Activated CD4-positive, alpha-beta T cell treated with anti-CD3 and anti-CD28 coated beads, Interleukin-2, amount 10 ng/mL, durations not matched to agents 7 days and 5 days (primary cell): Measurements from ENCODE around the gene BCAP29. TPM values are rescaled to one million over a fixed set of nuclear protein-coding genes. Genes with fewer than 3 reads are reported as not detected.
"Not testable (repeated sequence)": the region's sequence is repeated elsewhere in the genome, so short reads cannot be mapped to it uniquely, and the experiment has no call there.

Experiments
- CTCF ChIA-PET: fragments of 350-600 bp; sonication (Branson Sonifier 250); formaldehyde crosslinking; loops from one replicate; lab custom pipeline; 2021; ENCODE audit warnings: antibody characterized with exemption; lab: Charles Lee
- POLR2A ChIA-PET: fragments of 350-600 bp; sonication (Branson Sonifier 250); formaldehyde crosslinking; loops from one replicate; lab custom pipeline; 2021; ENCODE audit warnings: antibody characterized with exemption; lab: Charles Lee
- DNase-seq: peaks from one replicate; pipeline ENCODE4 v3.0.0-alpha.2; 2020
- H3K27ac Mint-ChIP-seq: one replicate; pipeline ENCODE4 v1.8.0; 2021; ENCODE audit warnings: mild to moderate bottlenecking, moderate library complexity, mixed read lengths
- H3K27me3 Mint-ChIP-seq: one replicate; pipeline ENCODE4 v1.8.0; 2021; ENCODE audit warnings: mixed read lengths
- H3K36me3 Mint-ChIP-seq: one replicate; pipeline ENCODE4 v1.8.0; 2021; ENCODE audit warnings: low read depth, mixed read lengths
- H3K4me1 Mint-ChIP-seq: one replicate; pipeline ENCODE4 v1.8.0; 2021; ENCODE audit warnings: mixed read lengths
- H3K4me3 Mint-ChIP-seq: one replicate; pipeline ENCODE4 v1.8.0; 2021; ENCODE audit warnings: mild to moderate bottlenecking, moderate library complexity, mixed read lengths
- H3K9me3 Mint-ChIP-seq: one replicate; pipeline ENCODE4 v1.8.0; 2021; ENCODE audit warnings: mixed read lengths
- total RNA-seq, 2 experiments: library from RNA; stranded (reverse); gene quantifications; one replicate each; pipeline ENCODE4 v1.2.3, GENCODE V29; 2021

The BCAP29 gene
- total RNA-seq = 10 to 100 TPM; 29.9 to 37.4 TPM

GRCh38 chr7:107579885-107580715 is at the start of gene BCAP29:
TSS of gene BCAP29 (plus strand) at chr7:107580246. CDS start at chr7:107580773, 527 bp downstream.
- peak; percentile 67 for DNase-seq
- Mint-ChIP-seq H3K4me3 (peak within 1 kb of the TSS; percentile 88), H3K27ac (peak within 1 kb of the TSS; percentile 91), H3K36me3 (peaks cover 13% of the 10 kb centered on the region), H3K27me3 (no peaks in the 10 kb centered on the region), H3K4me1 (peaks cover 26% of the 10 kb centered on the region), H3K9me3 (no peaks in the 10 kb centered on the region)
- POLR2A ChIA-PET = no interaction called here
- CTCF ChIA-PET = interaction anchor here (1.3 kb wide), 1 partner anchor 65 kb away, joined by 4 read pairs; no protein-coding TSS in a partner anchor

GRCh38 chr7:107530751-107531150 is 49.3 kb upstream of the BCAP29 start:
- H3K4me3 Mint-ChIP-seq = no peak overlapping the region
- peaks cover 39% of the 10 kb centered on the region for H3K36me3 Mint-ChIP-seq
- no peak for DNase-seq
- peaks cover 11% of the 10 kb centered on the region for H3K9me3 Mint-ChIP-seq
- H3K27me3 Mint-ChIP-seq = no peaks in the 10 kb centered on the region
- no peak overlapping the region for H3K27ac Mint-ChIP-seq
- ChIA-PET POLR2A (no interaction called here), CTCF (interaction anchor here (0.7 kb wide), 1 partner anchor 586 kb away, joined by 4 read pairs; no protein-coding TSS in a partner anchor)
- H3K4me1 Mint-ChIP-seq = peaks cover 9% of the 10 kb centered on the region

DNA sequence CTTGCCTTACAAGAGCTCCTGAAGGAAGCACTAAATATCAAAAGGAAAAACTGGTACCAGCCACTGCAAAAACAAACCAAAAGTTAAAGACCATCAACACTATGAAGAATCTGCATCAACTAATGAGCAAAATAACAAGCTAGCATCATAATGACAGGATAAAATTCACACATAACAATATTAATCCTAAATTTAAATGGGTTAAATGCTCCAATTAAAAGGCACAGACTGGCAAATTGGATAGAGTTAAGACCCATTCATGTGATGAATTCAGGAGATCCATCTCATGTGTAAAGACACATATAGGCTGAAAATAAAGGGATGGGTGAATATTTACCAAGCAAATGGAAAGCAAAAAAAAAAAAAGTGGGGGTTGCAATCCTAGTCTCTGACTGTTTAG is 45.9 kb upstream of the BCAP29 start:
- ChIA-PET POLR2A (no interaction called here), CTCF (no interaction called here)
- no peak overlapping the region for H3K4me3 Mint-ChIP-seq
- peaks cover 11% of the 10 kb centered on the region for H3K9me3 Mint-ChIP-seq
- no peak for DNase-seq
- H3K4me1 Mint-ChIP-seq = peaks cover 9% of the 10 kb centered on the region
- H3K27ac Mint-ChIP-seq = no peak overlapping the region
- H3K27me3 Mint-ChIP-seq = no peaks in the 10 kb centered on the region
- peaks cover 51% of the 10 kb centered on the region for H3K36me3 Mint-ChIP-seq

GRCh38 chr7:107537228-107537627 is 42.8 kb upstream of the BCAP29 start:
- DNase-seq, H3K4me3 Mint-ChIP-seq, CTCF ChIA-PET, H3K4me1 Mint-ChIP-seq, H3K27ac Mint-ChIP-seq, POLR2A ChIA-PET, H3K27me3 Mint-ChIP-seq: not testable (repeated sequence)
- Mint-ChIP-seq H3K36me3 (peaks cover 52% of the 10 kb centered on the region), H3K9me3 (peaks cover 11% of the 10 kb centered on the region)

- Mint-ChIP-seq H3K9me3 (peaks cover 11% of the 10 kb centered on the region), H3K36me3 (peaks cover 54% of the 10 kb centered on the region)
- POLR2A ChIA-PET = no interaction called here
Measured at GRCh38 chr7:107538001-107538400, 42.0 kb upstream of the BCAP29 start.

GRCh38 chr7:107543338-107543993 is 36.6 kb upstream of the BCAP29 start:
- no peak for DNase-seq
- H3K9me3 Mint-ChIP-seq = peaks cover 15% of the 10 kb centered on the region
- no peaks in the 10 kb centered on the region for H3K27me3 Mint-ChIP-seq
- POLR2A ChIA-PET = no interaction called here
- no peak overlapping the region for H3K27ac Mint-ChIP-seq
- CTCF ChIA-PET = interaction anchor here (0.6 kb wide), 1 partner anchor 97 kb away, joined by 3 read pairs; no protein-coding TSS in a partner anchor
- no peaks in the 10 kb centered on the region for H3K4me1 Mint-ChIP-seq
- H3K36me3 Mint-ChIP-seq = peaks cover 58% of the 10 kb centered on the region
- H3K4me3 Mint-ChIP-seq = no peak overlapping the region

More at GRCh38 chr7:107538001-107538400, 42.0 kb upstream of the BCAP29 start:
- Mint-ChIP-seq H3K4me3 (no peak overlapping the region), H3K27ac (no peak overlapping the region), H3K27me3 (no peaks in the 10 kb centered on the region), H3K4me1 (peaks cover 9% of the 10 kb centered on the region)
- no peak for DNase-seq
- CTCF ChIA-PET = no interaction called here

DNA sequence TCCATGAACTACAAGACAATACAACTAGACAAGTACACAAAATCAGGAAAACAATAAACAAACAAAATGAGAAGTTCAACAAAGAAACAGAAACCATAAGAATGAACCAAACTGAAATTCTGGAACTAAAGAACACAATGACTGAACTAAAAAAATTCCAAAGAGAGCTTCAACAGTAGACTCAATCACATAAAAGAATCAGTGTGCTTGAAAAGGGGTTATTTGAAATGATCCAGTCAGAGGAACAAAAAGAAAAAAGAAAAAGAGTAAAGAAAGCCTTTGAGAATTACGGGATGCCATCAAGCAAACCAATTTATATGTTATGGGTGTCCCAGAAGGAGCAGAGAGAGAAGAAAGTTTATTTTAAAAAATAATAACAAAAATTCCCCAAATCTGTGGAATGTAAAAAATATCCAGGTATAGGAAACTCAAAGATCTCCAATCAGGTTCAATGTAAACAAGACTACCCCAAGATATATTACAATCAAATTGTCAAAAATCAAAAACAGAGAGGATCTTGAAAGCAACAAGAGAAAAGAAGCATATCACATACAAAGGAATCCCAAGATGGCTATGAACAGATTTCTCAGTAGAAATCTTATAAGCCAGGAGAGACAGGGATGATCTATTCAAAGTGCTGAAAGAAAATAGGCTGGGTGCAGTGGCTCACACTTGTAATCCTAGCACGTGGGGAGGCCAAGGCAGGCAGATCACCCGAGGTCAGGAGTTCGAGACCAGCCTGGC is 35.0 kb upstream of the BCAP29 start:
- no peaks in the 10 kb centered on the region for H3K4me1 Mint-ChIP-seq
- POLR2A ChIA-PET = no interaction called here
- H3K27ac Mint-ChIP-seq = no peak overlapping the region
- H3K36me3 Mint-ChIP-seq = peaks cover 58% of the 10 kb centered on the region
- no peaks in the 10 kb centered on the region for H3K27me3 Mint-ChIP-seq
- no peak overlapping the region for H3K4me3 Mint-ChIP-seq
- DNase-seq = no peak
- CTCF ChIA-PET = interaction anchor here (0.7 to 1.1 kb wide), 2 partner anchors 19 to 66 kb away, joined by 3 to 4 read pairs; partner anchors contain the start of genes COG5 and DUS4L
- peaks cover 15% of the 10 kb centered on the region for H3K9me3 Mint-ChIP-seq

DNA sequence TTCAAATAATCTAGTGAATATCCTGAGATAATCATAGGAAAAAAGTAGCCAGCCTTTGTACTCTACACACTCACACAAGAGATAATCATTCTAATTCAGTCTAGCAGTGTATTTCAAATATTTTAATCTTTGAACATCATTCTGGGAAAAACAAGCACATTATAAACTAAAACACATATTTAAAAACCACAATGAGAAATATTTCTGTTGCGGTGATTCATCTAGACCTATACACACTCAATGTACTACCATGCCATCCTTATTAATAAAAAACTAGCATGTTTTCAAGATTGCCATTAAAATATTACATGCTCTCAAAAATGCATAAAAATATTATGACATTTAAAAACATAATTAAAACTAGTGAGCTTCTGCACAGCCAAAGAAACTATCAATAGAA is 28.1 kb upstream of the BCAP29 start:
- Mint-ChIP-seq H3K4me1 (peaks cover 13% of the 10 kb centered on the region), H3K36me3 (peaks cover 59% of the 10 kb centered on the region), H3K27me3 (no peaks in the 10 kb centered on the region), H3K27ac (no peak overlapping the region), H3K9me3 (peaks cover 2% of the 10 kb centered on the region), H3K4me3 (no peak overlapping the region)
- no peak for DNase-seq
- CTCF ChIA-PET = no interaction called here
- POLR2A ChIA-PET = no interaction called here

DNA sequence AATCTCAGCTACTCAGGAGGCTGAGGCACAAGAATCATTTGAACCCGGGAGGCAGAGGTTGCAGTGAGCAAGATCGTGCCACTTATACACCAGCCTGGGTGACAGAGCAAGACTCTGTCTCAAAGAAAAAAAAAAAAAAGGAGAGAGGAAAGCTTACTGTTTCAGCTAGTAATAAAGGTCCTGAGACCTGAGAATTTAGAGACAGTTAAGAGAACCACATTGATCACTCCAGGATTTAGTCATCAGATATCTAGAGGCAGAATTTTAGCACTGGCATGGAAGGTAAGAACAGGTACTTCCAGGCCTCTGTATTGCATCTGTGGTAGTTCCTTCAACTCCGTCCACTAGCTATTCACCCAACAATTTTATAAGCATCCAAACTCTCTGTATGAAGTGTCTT is 24.2 kb upstream of the BCAP29 start:
- ChIA-PET POLR2A (interaction anchor here (0.7 kb wide), 1 partner anchor 16 kb away, joined by 3 read pairs; no protein-coding TSS in a partner anchor), CTCF (interaction anchor here (0.6 kb wide), 1 partner anchor 18 kb away, joined by 3 read pairs; no protein-coding TSS in a partner anchor)
- Mint-ChIP-seq H3K4me3 (no peak overlapping the region), H3K27ac (no peak overlapping the region), H3K36me3 (peaks cover 46% of the 10 kb centered on the region), H3K4me1 (peaks cover 33% of the 10 kb centered on the region), H3K27me3 (no peaks in the 10 kb centered on the region), H3K9me3 (no peaks in the 10 kb centered on the region)
- DNase-seq = no peak

DNA sequence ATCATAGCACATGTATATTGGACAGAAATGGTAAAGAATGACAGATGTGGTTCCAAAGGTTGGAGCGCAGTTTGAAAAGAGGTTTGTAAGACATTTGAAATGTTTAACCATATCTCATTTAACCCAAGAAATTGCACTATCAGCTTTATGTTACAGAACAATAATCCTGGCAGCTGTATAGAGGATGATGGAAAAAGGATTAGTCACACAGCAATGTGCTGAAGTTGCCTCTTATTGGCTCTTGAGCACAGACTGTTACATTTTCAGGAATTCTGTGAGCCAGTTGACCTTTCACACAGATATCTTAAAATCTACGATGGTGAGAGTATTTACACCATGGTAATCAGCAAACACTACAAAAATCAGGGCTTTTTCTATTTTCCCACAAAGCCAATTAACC is 20.2 kb upstream of the BCAP29 start:
- Mint-ChIP-seq H3K27me3 (no peaks in the 10 kb centered on the region), H3K4me3 (no peak overlapping the region), H3K4me1 (peaks cover 54% of the 10 kb centered on the region), H3K36me3 (peaks cover 27% of the 10 kb centered on the region), H3K9me3 (no peaks in the 10 kb centered on the region), H3K27ac (no peak overlapping the region)
- no peak for DNase-seq
- ChIA-PET CTCF (no interaction called here), POLR2A (no interaction called here)

- ChIA-PET POLR2A (interaction anchor here (0.7 kb wide), 1 partner anchor 101 kb away, joined by 3 read pairs; no protein-coding TSS in a partner anchor), CTCF (no interaction called here)
- Mint-ChIP-seq H3K36me3 (peaks cover 20% of the 10 kb centered on the region), H3K9me3 (no peaks in the 10 kb centered on the region), H3K27ac (peak overlapping the region; percentile 83), H3K4me3 (peak overlapping the region; percentile 50), H3K27me3 (no peaks in the 10 kb centered on the region), H3K4me1 (peaks cover 60% of the 10 kb centered on the region)
- peak; percentile 58 for DNase-seq
Measured at GRCh38 chr7:107560898-107561516, 19.0 kb upstream of the BCAP29 start.
